Sigmoid colon (tissue), 7 donors: ENCODE results near the gene MRPL10. TPM values are rescaled to one million over a fixed set of nuclear protein-coding genes. Genes with fewer than 3 reads are reported as not detected.

Source experiments
- DNase-seq: peaks from one replicate; pipeline ENCODE4 v3.0.0-alpha.2; 2019
- H3K27ac ChIP-seq, 4 donors: fragments of 200-600 bp; sonication (generic); one replicate each; pipeline ENCODE4 v1.5.1; 2016 to 2019; ENCODE audit warnings: mild to moderate bottlenecking in 1 of 4
- H3K27me3 ChIP-seq, 3 donors: fragments of 200-600 bp; sonication (generic); one replicate each; pipeline ENCODE4 v1.5.1; 2019; ENCODE audit warnings: mild to moderate bottlenecking in 1 of 3
- H3K36me3 ChIP-seq, 4 donors: fragments of 200-600 bp; sonication (generic); one replicate each; pipeline ENCODE4 v1.5.1; 2016 to 2019
- H3K4me1 ChIP-seq, 4 donors: fragments of 200-600 bp; sonication (generic); one replicate each; pipeline ENCODE4 v1.5.1; 2017 to 2019
- H3K4me3 ChIP-seq, 4 donors: fragments of 200-600 bp; sonication (generic); one replicate each; pipeline ENCODE4 v1.5.1; 2017 to 2019; ENCODE audit warnings: mild to moderate bottlenecking in 2 of 4, moderate library complexity in 1 of 4
- H3K9me3 ChIP-seq, 4 donors: fragments of 200-600 bp in 3 of 4; sonication (generic) in 3 of 4; one replicate each; pipeline versions ENCODE4 v1.5.1 to v1.6.1; 2013 to 2019
- EP300 ChIP-seq, 4 donors: sonication (generic); formaldehyde crosslinking; IDR thresholded peaks; one replicate each; pipeline ENCODE4 v1.6.1; 2017; ENCODE audit warnings: antibody characterized with exemption in 4 of 4
- POLR2A ChIP-seq, 2 donors: fragments of 450-650 bp; IDR thresholded peaks; one replicate each; pipeline ENCODE4 v1.6.1; 2016; ENCODE audit warnings: antibody characterized with exemption in 2 of 2, mild to moderate bottlenecking in 2 of 2, moderate library complexity in 2 of 2
- POLR2AphosphoS5 ChIP-seq, 4 donors: sonication (generic); formaldehyde crosslinking; IDR thresholded peaks; one replicate each; pipeline ENCODE4 v1.6.1; 2017; ENCODE audit warnings: antibody characterized with exemption in 4 of 4
- WGBS, 2 donors: extraction: QIAGEN DNeasy Blood & Tissue Kit; methylation state at CpG; one replicate each; pipeline ENCODE4 v1.1.7; 2013; 5-methylcytosine and 5-hydroxymethylcytosine counted together
- intact Hi-C: fragments of 100-400 bp; cut with DNase I; formaldehyde crosslinking; loops from one replicate; pipeline ENCODE4 v1.15.1; 2023
- polyA plus RNA-seq, 3 donors: library from polyadenylated mRNA; stranded (reverse); fragments of 200-250 nt; gene quantifications; one replicate each; pipeline ENCODE4 v1.2.3, GENCODE V29; 2013
- total RNA-seq, 4 donors: library from RNA; depleted of rRNA; stranded (reverse); fragments of >200 nt; gene quantifications; one replicate each; pipeline ENCODE4 v1.1.0, GENCODE V29; 2016
- TF ChIP-seq, protein P1 (sequence below), 4 experiments: fragments of 450-650 bp in 3 of 4; fragments of 200-600 bp in 1 of 4; IDR thresholded peaks; one replicate each; pipeline ENCODE4 v1.5.1; 2016 to 2019; ENCODE audit warnings: antibody characterized with exemption in 4 of 4, mild to moderate bottlenecking in 3 of 4, moderate library complexity in 2 of 4
- donor health status: healthy with polysubstance abuse.
- donor health status: Bipolar disorder and iron deficiency.
- donor health status: healthy.

MRPL10 gene
- total and polyA plus RNA-seq, 7 donors: 38.8 to 58.8 (median 54.8) TPM

DNA sequence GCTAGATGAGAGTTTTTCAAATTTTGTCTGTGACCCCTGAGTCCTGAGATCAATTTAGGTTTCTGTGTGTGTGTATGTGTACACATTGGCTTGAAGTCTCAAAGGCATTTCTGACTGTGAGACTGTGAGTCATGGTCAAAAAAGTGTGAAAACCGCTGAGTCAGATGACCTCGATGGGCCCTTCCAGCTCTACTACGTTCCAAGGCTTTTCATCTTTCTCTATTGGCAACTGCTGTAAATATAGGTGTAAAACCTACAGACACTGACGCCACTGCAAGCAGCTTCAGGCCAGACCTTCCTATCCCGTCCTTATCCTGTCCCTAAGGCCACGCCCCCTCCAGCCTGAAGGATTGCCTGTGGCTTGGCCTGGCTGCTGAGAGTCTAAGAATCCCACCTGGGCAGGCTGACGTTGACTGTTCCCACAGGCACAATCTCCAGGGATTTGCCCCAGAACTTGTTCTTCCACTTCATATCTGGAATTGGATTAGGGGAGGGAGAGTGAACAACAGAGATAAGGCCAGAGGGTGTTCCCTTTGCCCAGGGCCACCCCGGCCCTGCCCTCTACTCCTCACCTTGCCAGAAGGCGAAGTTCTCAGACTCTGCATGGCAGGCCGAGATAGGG is 21.0 kb downstream of the MRPL10 start:
- no peaks in the 10 kb centered on the region for H3K9me3 ChIP-seq
- H3K36me3 ChIP-seq: peaks cover 0 to 58% (median 16%) of the 10 kb centered on the region in 4 donors
- H3K27me3 ChIP-seq: no peaks in the 10 kb centered on the region
- peaks cover 0 to 9% (median 0%) of the 10 kb centered on the region in 4 donors for H3K4me1 ChIP-seq
- no peak overlapping the region for H3K4me3 ChIP-seq
- peak; percentile 63 for DNase-seq
- 15 to 63% methylated on average over 10 of the region's 10 CpGs for WGBS, 2 donors
- peak overlapping the region in 1 of 4 donors; percentile 32 for H3K27ac ChIP-seq
- TF ChIP-seq POLR2AphosphoS5 (IDR thresholded peaks at IDR 0.05) (no peak), EP300 (IDR thresholded peaks at IDR 0.05) (no peak), POLR2A (IDR thresholded peaks at IDR 0.05) (no peak)
- TF ChIP-seq, protein P1, sequence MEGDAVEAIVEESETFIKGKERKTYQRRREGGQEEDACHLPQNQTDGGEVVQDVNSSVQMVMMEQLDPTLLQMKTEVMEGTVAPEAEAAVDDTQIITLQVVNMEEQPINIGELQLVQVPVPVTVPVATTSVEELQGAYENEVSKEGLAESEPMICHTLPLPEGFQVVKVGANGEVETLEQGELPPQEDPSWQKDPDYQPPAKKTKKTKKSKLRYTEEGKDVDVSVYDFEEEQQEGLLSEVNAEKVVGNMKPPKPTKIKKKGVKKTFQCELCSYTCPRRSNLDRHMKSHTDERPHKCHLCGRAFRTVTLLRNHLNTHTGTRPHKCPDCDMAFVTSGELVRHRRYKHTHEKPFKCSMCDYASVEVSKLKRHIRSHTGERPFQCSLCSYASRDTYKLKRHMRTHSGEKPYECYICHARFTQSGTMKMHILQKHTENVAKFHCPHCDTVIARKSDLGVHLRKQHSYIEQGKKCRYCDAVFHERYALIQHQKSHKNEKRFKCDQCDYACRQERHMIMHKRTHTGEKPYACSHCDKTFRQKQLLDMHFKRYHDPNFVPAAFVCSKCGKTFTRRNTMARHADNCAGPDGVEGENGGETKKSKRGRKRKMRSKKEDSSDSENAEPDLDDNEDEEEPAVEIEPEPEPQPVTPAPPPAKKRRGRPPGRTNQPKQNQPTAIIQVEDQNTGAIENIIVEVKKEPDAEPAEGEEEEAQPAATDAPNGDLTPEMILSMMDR (IDR thresholded peaks at IDR 0.05): no peak
- intact Hi-C loops: no loop called here

DNA sequence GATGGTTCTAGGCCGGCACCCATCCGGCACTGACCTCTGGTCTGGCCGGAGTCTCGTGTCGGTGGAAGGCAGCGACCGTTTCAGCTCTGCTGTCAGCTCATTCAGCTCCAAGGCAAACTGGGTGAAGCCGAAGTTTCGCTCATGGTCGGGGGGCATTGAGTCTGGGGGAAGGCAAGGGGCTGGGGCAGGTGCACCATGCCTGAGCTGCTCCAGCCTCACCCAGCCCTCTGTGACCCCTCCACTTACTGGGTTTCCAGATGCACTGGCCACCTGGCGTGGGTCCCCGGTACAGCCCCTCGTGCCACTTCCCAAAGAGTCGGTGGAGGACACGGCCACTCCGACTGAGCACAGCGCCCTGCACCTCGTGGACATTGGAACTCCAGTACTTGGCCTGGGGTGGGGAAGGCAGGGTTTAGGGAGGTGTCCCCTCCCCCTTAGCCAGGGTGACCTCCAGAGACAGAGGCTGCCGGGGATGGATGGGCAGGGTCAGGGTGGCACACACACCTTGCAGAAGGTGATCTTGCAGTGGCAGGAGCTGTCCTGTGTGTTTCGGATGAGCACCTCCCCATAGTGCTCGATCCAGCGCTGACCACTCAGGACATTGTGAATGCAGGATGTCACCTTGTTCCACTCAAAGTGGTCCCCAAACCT is 22.4 kb downstream of the MRPL10 start:
- DNase-seq: peak; percentile 59
- H3K36me3 ChIP-seq: peaks cover 0 to 45% (median 14%) of the 10 kb centered on the region in 4 donors
- 94 to 96% methylated on average over 22 of the region's 22 CpGs for WGBS, 2 donors

DNA sequence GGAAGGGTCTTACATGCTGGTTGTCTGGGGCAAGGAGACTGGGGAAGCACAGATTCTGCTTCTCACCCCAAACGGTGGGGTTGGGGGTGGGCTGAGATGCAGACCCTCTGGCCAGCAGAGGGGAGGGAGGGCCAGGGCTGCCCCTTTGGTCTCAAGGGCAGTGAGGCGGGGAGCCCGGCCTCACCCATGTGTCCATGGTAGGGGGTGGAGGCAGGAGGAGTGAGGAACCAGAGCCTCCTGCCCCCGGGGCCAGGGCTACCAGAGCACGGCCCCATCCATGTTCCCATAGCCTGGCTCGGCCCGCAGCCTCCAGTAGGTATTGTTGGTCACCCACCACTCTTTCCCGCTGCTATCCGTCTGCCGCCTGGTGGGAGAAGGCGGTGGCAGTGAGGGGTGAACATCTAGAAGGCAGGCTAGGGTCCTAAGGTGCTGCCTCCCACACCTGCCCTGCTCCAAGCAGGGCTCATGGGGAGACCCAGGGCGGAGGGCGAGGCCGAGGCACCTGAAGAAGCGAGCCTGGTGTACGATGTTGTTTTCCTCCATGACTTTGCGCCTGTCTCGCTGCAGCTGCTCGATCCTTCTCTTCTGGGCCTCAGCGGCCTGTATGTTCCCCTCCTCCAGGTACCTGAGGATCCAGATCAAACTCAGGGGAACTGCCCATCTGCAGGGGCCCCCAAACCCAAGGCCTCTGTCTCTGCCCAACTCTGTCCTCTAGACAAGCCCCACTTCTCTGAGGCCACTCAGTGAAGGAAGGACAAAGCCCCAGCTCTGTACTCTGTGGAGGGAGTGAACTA is 23.1 kb downstream of the MRPL10 start:
- Histone ChIP-seq H3K4me1 (peaks cover 0 to 9% (median 0%) of the 10 kb centered on the region in 4 donors), H3K27ac (no peak overlapping the region), H3K9me3 (no peaks in the 10 kb centered on the region), H3K4me3 (no peak overlapping the region), H3K27me3 (no peaks in the 10 kb centered on the region), H3K36me3 (peaks cover 0 to 38% (median 11%) of the 10 kb centered on the region in 4 donors)
- no peak for TF ChIP-seq POLR2AphosphoS5 (IDR thresholded peaks at IDR 0.05)
- TF ChIP-seq POLR2A (IDR thresholded peaks at IDR 0.05): no peak
- no peak for TF ChIP-seq EP300 (IDR thresholded peaks at IDR 0.05)
- TF ChIP-seq, protein P1 (IDR thresholded peaks at IDR 0.05): no peak
- 92 to 95% methylated on average over 20 of the region's 20 CpGs for WGBS, 2 donors
- peak; percentile 52 for DNase-seq
- intact Hi-C loops: no loop called here

More for the DNA sequence above, 22.4 kb downstream of the MRPL10 start:
- Histone ChIP-seq H3K4me1 (peaks cover 0 to 9% (median 0%) of the 10 kb centered on the region in 4 donors), H3K27ac (no peak overlapping the region), H3K27me3 (no peaks in the 10 kb centered on the region), H3K9me3 (no peaks in the 10 kb centered on the region), H3K4me3 (no peak overlapping the region)
- TF ChIP-seq EP300 (IDR thresholded peaks at IDR 0.05) (no peak), POLR2AphosphoS5 (IDR thresholded peaks at IDR 0.05) (no peak), POLR2A (IDR thresholded peaks at IDR 0.05) (no peak)
- TF ChIP-seq, protein P1 (IDR thresholded peaks at IDR 0.05): no peak
- intact Hi-C loops: no loop called here

DNA sequence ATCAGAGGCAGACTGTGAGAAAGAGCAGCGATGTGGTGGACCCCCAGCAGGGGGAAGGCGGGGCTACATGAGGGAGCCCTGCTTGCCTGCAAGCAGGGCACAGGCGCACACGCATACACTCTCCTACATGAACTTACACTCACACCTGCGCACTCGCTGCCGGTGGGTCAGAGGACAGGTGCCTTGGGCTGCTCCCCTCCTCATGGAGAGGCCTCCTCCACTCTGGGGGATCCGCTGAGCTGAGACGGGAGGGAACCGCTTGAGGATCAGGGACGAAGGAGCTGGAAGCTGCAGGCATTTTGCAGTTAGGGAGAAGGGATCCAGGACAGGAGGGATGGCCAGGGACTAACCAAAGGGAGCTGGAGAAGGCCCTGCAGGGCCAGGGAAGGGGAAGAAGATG is 23.9 kb downstream of the MRPL10 start:
- H3K27ac ChIP-seq: no peak overlapping the region
- DNase-seq: peak; percentile 37
- WGBS, 2 donors: 87 to 93% methylated on average over 11 of the region's 11 CpGs
- intact Hi-C loops: no loop called here
- no peak overlapping the region for H3K4me3 ChIP-seq
- H3K9me3 ChIP-seq: no peaks in the 10 kb centered on the region
- TF ChIP-seq, protein P1 (IDR thresholded peaks at IDR 0.05): no peak
- TF ChIP-seq EP300 (IDR thresholded peaks at IDR 0.05): no peak
- no peak for TF ChIP-seq POLR2A (IDR thresholded peaks at IDR 0.05)
- no peak for TF ChIP-seq POLR2AphosphoS5 (IDR thresholded peaks at IDR 0.05)
- peaks cover 0 to 30% (median 11%) of the 10 kb centered on the region in 4 donors for H3K36me3 ChIP-seq
- H3K4me1 ChIP-seq: peaks cover 0 to 9% (median 0%) of the 10 kb centered on the region in 4 donors
- H3K27me3 ChIP-seq: no peaks in the 10 kb centered on the region
